T follicular helper cell (primary cell): ENCODE results near the gene AHNAK.

Source experiments
- DNase-seq: peaks from one replicate; pipeline ENCODE4 v3.0.0-alpha.2; 2020; ENCODE audit warnings: low read depth

AHNAK gene

GRCh38 chr11:62496676-62497075 is 49.9 kb downstream of the AHNAK start:
- DNase-seq = no peak

DNA sequence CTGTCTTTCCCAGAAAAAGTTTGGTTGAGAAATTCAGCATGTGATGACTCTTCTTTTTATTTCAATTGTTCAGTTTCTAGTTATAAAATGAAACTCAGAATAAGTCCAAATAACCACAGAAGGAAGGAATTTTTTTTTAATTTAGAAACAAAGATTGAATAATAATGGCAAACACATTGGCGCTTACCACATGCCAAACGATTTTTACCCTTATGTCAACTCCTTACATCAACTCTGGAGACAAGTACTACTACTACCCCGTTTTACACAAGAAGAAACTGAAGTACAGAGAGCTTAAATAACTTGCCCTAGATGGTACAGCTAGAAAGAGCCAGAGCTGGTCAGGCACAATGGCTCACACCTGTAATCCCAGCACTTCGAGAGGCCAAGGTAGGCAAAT is 52.4 kb downstream of the AHNAK start:
- DNase-seq = no peak

DNA sequence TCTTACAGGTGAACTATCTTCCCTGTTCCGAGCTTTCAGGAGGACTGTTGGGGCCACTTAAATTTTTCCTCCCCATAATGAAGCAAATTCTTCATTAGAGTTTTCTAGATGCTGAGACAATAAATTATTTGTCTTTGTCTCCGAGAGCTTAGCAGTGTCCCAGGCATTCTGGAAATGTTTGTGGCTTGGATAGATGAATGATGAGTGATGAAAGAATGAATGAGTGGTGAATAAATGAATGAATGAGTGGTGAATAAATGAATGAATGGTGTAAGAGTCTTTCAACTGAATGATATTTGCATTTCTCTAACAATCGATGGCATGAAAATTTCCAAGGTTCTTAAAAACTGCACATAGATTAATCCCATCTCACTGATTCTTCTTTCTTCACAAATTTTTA is 52.8 kb downstream of the AHNAK start:
- DNase-seq = no peak

- no peak for DNase-seq
Measured at GRCh38 chr11:62492586-62492985, 54.0 kb downstream of the AHNAK start.

- DNase-seq = no peak
Measured at GRCh38 chr11:62491571-62492329, 54.9 kb downstream of the AHNAK start.

- no peak for DNase-seq
Measured at GRCh38 chr11:62489204-62489603, 57.4 kb downstream of the AHNAK start.

DNA sequence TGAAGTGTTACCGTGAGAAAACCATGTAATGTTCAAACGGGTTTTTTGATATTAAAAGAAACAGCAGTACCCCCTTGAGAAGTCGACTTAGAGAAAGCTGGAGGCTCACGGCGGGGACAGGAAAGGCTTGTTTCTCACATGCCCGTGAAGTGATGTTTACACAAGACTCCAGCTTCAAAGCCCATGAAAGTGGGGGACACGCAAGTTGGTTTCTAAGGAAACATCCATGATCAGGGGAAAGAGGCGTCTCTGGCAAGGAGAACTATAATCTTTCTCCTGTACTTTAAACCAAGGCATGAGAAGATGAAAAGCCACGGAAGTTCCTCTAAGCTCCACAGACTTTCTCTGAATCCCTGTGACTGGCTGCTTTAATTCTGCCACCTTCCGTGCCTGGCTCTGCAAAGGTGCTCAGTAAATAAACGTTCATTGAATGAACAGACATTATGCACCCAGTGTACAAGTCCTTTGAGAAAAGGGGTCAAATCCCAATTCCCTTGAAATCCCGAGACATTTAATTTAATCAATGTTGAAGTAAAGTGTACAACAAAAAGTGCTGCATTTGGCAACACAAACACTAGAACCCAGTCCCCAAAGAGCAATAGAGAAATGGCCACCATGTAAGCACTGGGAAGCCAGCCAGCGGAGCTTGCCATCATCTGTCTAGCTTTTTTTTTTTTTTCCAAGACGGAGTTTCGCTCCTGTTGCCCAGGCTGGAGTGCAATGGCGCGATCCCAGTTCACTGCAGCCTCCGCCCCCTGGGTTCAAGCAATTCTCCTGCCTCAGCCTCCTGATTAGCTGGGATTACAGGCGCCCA is 58.7 kb downstream of the AHNAK start:
- no peak for DNase-seq

GRCh38 chr11:62487136-62487535 is 59.5 kb downstream of the AHNAK start:
- DNase-seq = no peak

DNA sequence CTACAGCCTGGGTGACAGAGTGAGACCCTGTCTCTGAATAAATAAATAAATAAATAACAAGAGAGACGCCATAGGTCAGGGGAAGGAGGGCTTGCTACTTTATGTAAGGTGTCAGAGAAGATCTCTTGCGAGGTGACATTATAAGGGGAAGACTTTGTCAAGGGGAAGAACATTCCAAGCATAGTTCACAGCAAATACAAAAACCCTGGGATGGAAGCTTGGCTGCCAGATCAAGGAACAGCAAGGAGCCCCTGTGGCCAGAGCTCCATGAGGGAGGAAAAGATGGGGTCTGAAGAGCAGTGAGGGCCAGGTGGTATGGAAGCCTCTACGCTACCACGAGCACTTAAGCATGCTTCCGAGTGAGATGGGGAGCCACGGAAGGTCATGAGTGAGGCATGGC is 62.3 kb downstream of the AHNAK start:
- DNase-seq = no peak

- no peak for DNase-seq
Measured at GRCh38 chr11:62482753-62483152, 63.9 kb downstream of the AHNAK start.

DNA sequence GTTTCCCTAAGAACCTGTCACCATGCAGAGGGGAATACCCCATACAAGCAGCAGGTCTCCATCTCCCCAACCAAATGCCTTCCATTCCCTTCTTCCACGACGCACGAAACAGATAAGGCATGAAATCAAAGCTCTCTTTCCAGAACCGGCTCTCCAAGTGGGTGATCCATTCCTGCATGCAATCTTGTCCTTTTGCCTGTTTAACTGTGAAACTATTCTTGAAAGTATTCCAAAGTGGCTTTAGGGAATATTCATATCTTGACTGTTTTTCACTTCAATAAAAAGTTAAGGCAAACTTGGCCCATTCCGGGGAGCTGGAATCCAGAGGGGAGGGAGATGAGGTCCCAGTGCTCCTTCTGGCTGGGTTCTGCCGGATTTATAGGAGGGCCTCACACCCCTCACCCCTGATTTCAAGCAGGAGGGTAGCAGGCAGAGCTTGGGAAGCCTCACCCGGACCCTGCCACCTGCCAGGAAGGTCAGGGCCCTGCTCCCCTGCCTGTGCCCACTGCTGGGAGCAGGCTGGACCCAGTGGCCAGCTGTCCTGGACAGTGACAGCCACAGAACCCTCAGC is 66.9 kb downstream of the AHNAK start:
- no peak for DNase-seq

DNA sequence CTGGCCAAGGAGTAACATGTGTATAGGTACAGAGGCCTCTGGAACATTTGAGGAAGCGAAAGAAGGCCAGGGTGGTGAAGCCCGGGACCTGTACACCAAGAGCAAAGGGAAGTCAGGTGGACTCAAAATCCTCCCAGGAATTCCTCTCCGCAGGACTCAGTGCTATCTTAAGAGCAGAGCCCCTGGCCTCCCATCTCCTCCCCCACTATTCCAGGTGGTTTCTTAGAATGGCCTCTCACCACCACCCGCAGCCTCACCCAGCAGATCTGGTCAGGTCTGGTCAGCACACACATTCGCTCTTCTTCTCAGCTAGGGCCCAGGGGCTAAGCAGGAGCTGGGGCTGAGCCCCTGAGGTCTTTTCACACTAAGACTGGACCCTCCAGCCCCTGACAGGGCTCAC is 68.7 kb downstream of the AHNAK start:
- DNase-seq = no peak

- DNase-seq = no peak
Measured at GRCh38 chr11:62472063-62472884, 74.3 kb downstream of the AHNAK start.

DNA sequence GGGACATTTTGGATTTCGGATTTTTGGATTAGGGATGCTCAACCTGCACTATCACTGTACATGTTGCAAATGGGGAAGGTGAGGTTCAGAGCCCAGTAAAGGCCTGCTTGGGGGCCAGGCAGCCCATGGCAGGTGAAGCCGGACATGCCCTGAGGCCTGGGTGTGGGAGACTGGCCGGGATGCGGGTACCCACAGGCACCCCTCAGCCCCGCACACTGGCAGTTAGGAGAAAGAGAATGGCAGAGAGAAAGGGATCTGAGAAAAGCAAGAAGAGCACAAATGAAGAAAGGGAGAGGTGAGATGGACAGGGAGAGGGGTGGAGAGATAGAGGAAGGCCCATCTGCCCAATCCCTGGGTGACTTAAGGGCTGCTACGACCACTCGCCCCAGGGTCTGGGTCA is 75.0 kb downstream of the AHNAK start:
- DNase-seq = no peak

DNA sequence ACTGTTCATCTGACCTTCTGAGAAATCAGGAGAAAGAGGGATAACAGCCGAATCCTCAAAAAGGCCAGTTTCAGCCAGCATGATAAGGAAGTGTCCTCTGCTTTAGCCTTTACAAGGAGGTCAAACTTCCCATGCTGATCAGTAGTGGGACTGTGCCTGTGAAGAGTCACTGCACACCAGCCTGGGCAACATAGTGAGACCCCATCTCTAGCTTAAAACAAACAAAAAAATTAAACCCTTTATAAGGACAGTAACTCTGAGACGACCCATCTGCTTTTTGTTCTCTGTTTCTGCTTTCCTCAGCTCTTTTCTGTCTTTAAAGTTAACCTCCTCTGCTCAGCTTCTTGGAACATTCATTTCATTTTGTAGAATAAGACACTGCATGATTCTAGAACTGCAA is 78.0 kb downstream of the AHNAK start:
- DNase-seq = no peak

GRCh38 chr11:62466444-62466843 is 80.2 kb downstream of the AHNAK start:
- no peak for DNase-seq

- no peak for DNase-seq
Measured at GRCh38 chr11:62464655-62465054, 82.0 kb downstream of the AHNAK start.

DNA sequence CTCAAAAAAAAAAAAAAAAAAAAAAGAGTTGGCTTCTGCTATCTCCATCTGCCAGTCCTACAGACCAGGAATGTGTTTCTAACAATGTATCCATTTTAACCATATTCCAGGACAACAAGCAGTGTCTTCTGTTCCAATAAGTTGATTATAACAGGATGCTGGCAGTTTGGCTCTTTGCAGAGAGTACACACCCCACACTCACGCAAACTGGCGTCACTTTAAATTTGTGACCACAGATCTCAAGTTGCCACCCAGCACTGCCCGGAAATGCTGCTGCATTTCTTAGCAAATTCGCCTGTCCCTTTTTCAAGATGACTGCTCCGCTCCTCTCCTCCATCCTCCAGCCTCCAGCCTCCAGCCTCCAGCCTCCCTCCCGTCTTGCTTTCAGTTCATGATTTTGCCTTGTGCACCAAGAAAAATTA is 83.5 kb downstream of the AHNAK start:
- no peak for DNase-seq

GRCh38 chr11:62462508-62462892 is 84.1 kb downstream of the AHNAK start:
- DNase-seq = no peak

GRCh38 chr11:62461740-62462507 is 84.7 kb downstream of the AHNAK start:
- no peak for DNase-seq

- no peak for DNase-seq
Measured at GRCh38 chr11:62459080-62459479, 87.5 kb downstream of the AHNAK start.
